HG03439 (cell line): ENCODE results near the gene PGLYRP4.
"Not testable (repeated sequence)": the region's sequence is repeated elsewhere in the genome, so short reads cannot be mapped to it uniquely, and the experiment has no call there.

Source experiments
- ATAC-seq: cut with Tn5 transposase; IDR thresholded peaks from one replicate; pipeline ENCODE4 v1.9.1; 2021; ENCODE audit warnings: mild to moderate bottlenecking, moderate library complexity; ENCODE audit not compliant: unreplicated experiment

The PGLYRP4 gene

DNA sequence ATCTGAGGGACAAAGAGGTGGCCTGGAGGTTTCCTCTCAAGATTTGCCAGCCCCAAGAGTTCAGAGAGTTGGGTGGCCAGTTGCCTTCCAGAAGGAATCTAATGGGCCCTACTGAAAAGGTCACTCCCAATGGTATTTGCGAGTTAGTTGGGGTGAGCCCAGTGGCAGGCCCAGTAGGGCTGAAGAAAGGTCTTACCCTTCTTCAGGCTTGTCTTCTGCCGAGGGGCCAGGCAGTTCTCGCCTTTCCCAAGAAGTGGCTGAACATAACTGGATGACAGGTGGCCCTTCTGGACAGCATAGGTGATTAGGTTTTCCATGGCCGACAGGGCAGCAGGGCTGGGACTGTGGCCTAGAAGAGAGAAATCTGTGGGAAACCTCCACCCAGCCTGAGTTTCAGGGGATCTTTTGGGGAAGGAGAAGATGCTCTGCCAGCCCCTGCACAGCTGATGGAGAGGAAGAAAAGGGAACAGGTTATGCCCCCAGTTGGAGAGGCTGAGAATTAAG lies 7.2 kb downstream of the PGLYRP4 start:
- ATAC-seq: no peak

DNA sequence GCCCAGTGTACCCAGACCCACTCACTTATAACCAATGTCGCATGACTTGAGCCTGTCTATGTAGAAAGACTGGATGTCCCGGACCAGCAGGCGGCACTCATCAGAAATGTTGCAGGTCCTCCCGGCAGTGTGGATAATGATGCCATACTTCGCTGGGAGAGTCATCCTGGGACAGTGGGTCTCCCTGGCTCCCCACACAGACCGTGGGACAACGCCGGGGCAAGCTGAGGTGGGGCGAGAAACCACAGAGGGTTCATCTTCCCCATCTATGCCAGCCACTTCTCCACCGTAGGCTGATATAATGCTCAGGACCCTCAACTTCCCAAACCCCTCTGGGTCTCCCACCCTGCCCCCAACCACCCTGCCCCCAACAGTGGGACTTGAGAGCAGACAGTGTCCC lies 8.3 kb downstream of the PGLYRP4 start:
- no peak for ATAC-seq

DNA sequence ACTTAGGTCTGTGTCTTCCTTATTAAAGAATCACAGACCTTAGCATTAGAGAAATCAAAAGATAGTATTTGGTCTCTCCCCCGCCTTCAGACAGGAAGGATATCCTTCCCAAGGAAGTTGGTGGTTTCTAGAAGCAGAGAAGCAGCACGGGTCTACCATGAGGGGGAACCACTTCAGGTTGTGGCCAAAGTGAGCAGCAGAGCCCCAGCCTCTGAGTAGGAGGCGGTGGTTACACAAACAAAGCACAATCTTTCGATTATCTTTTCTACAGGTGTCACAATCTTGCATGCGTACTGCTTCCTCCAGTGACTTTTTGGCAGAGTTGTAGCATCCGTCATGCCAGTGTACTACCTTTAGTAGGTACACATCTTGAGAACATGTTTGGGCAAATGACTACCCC lies 8.8 kb downstream of the PGLYRP4 start:
- no peak for ATAC-seq

DNA sequence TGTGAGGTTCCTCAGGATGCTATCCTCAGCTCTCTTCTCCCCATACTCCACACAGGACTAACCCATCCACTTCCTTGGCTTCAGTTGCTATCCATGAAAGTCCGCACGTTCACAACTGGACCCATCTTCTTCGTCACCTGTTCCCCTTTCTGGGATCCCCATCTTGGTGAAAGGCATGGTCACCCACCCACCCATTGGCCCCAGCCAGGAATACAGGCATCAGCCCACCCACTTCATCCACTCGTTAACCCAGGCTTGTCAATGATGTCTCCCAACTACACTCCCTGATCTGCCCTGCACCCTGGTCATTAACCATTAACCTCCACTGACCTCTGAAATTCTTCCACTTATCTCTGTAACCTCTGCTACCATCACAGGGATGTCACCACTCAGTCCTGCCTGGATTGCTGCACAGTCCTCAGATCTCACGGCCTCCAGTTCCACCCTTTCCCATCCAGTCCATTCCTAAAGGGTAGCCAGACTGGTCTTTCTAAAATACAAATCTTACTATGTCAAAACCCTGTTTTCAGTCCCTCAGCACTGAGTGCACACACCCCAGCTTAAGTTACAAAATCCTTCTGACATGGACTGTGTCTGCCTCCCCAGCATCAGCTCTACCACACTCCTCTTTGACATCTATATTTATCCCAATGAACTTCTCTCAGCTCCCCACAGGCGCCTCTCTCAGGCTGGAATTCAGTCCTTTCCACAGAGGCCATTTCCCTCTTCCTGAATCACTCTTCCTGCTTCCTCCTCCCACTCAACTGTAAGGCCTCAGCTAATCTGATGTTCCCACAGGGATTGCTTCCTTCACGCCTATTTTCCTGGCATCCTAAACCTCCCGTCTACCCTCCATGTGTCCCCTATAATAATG lies 10.4 kb downstream of the PGLYRP4 start:
- ATAC-seq: no peak

DNA sequence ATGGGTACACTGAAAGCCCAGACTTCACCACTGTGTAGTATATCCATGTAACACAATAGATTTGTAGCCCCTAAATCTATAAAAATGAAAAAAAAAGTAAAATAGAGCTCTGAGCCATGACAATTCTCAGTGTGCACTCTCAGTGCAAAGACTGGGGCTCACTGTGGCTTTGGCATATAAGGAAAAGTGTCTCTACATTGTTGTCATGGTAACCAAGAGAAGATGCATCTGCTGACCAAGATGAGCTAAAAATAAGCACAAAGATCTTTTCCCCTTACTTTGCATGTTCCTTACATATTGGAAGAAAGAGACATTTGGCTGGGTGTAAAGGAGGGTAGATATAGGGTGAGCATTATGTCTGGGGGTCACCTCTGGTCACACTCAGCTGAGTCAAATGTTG lies 12.0 kb downstream of the PGLYRP4 start:
- ATAC-seq: no peak

DNA sequence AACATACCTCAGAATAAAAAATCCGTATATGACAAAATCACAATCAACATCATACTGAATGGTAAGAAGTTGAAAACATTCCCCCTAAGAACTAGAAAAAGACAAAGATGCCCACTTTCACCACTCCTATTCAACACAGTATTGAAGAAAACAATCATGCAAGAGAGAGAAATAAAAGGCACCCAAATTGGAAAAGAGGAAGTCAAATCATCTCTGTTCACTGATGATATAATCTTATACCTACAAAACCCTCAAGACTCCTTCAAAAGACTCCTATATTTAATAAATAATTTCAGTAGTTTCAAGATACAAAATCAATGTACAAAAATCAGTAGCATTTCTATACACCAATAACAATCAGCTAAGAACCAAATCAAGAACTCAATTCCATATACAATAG lies 14.7 kb downstream of the PGLYRP4 start:
- ATAC-seq: no peak

DNA sequence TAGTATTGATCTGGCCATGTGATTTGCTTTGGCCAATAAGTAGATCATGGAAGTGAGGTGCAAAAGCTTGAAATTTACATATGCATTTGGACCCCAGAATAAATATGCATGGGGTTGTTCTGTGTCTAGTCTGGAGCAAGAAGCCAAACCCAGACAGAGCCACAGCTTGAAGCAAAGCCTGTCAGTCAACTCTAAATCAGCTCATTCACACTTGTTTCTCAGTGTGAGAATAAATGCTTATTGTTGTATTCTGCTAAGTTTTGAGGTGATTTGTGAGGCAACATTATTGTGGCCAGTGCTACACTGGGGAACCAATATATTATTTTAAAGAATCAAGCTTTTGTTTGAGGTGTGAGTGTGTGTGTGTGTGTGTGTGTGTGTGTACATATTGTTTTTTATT lies 23.7 kb downstream of the PGLYRP4 start:
- no peak for ATAC-seq

DNA sequence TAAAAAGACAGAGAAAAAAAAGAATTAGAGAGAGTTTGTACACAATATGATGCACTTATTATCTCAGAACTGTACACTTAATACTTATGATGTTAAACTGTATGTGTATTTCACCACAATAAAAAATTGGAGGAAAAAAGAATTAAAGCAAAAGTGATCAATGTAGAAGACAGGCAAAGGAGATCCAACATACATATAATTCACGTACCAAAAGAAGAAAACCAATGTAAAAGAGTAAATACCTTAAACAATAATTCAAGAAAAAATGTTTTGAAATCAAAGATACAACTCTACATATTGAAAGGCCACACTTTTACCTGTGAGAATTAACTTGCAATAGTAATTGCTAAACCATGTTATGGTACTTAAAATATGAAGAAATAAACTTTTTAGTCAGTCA lies 26.1 kb downstream of the PGLYRP4 start:
- ATAC-seq: no peak

DNA sequence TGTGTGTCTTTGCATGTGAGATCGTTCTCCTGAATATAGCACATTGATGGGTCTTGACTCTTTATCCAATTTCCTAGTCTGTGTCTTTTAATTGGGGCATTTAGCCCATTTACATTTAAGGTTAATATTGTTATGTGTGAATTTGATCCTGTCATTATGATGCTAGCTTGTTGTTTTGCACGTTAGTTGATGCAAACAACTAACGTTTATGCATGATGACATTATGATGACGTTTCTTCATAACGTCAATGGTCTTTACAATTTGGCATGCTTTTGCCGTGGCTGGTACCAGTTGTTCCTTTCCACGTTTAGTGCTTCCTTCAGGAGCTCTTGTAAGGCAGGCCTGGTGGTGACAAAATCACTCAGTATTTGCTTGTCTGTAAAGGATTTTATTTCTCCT lies 30.5 kb downstream of the PGLYRP4 start:
- ATAC-seq: not testable (repeated sequence)

DNA sequence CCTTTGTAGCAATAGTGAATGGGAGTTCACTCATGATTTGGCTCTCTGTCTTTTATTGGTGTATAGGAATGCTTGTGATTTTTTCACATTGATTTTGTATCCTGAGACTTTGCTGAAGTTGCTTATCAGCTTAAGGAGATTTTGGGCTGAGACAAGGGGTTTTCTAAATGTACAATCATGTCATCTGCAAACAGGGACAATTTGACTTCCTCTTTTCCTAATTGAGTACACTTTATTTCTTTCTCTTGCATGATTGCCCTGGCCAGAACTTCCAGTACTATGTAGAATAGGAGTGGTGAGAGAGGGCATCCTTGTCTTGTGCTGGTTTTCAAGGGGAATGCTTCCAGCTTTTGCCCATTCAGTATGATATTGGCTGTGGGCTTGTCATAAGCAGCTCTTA lies 32.6 kb downstream of the PGLYRP4 start:
- not testable (repeated sequence) for ATAC-seq

DNA sequence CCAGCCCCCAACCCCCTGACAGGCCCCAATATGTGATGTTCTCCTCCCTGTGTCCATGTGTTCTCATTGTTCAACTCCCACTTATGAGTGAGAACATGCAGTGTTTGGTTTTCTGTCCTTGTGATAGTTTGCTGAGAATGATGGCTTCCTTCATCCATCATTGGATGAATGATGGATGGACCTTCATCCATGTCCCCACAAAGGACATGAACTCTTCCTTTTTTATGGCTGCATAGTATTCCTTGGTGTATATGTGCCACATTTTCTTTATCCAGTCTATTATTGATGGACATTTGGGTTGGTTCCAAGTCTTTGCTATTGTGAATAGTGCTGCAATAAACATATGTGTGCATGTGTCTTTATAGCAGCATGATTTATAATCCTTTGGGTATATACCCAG lies 34.3 kb downstream of the PGLYRP4 start:
- not testable (repeated sequence) for ATAC-seq

DNA sequence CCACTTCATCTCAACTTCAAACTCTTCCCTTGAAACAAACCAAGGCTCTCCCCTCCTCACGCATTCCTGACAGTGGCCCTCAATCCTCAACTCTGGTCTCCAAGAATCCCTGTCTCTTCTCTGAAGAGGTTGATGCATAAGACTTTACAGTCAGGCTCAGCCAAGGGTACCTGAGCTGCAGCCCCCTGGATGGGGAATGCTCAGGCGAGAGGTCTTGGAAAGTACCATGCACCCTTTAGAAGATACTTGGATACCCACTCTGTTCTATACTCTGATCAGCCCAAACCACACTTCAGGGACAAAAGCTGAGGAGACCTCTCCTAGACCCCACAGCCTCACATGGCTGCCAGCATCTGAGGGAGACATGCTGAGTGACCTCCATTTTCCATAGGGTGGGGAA lies 35.4 kb downstream of the PGLYRP4 start:
- no peak for ATAC-seq

DNA sequence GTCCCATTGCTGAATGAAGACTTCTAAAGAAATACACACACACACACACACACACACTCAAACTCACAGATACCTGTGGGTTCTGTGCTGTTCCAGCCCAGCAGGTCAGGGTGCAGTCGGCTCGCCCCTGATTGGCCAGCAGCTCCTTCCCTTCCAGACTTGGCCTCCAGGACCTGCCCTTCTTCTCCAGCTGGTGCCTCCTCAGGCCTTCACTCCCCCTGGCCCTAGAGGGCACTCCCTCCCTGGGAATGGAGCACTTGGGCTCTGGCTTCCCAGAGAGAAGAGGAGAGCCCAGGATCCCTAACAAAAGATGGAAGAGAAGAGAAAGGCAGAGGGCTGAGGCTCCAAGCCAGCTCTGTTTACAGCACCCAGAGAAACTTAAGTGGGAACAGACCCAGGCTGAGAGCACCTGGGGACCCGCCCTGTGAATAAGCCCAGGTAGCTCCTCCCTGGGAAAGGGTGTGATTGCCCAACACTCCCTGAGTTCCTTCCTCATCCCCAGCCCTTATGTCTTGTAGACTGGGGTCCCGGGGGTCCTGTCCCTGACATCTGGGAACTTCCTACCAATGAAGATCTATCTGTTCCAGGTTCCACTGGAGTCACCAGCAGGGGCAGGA lies 36.0 kb downstream of the PGLYRP4 start, which contains the start of gene PGLYRP3:
Gene PGLYRP3 (minus strand): TSS at position 383 of the 617 bp plus-strand sequence. CDS start 2,287 bp downstream, outside the sequence.
- no peak for ATAC-seq

DNA sequence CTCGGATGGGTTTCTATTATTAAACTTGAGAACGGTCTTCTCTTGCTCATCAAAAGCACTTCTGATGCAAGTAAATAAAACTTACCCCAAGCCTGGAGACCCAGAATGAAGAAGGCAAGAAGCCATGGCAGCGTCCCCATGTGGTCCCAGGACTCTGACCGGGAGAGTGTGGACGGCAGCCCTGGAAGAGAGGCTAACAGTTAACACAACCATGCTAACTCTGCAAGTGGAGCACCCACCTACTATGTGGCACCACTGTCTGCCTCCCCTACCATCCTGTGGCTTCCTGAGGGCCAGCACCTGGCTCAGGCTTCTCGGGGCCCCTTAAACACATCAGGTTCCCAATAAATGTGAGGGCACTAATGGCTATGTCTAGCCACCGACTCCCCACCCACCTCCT lies 38.1 kb downstream of the PGLYRP4 start:
- no peak for ATAC-seq

DNA sequence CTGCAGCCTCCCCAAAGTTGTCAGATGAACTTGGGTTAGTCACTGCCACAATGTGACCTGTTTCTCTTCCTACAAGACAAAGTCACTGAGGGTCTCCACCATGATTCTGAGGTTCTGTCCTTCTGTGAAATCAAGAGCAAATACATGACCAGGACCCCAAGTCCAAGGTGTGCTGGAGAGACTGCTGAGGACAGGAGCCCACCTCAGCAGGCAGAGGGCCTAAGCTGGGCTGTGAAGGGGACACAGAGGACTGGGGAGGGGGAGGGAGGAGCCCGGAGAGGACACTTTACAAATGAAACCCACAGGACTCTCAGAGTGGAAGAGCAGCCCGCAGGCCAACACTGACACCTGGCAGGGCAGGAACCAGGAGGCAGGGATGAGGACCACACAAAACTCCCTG lies 39.2 kb downstream of the PGLYRP4 start:
- ATAC-seq: no peak

DNA sequence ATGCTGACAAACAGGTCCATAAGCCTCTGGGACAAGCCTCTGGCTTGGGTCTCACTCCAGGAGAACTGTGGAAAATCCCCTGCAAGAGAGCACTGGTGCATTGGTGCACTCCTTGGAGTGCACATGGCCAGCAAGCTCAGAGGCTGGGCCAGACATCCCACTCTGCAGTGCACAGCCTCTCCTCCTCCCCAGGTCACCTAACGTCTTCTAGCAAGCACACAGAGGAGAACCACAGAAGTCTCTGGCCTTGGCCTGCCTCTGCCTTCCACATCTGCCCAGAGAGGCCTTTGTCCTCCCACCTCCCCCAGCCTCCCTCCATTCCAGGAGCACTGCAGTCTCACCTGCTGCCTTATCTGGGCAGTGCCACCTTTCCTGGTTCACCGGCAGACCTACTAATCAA lies 40.1 kb downstream of the PGLYRP4 start:
- no peak for ATAC-seq

DNA sequence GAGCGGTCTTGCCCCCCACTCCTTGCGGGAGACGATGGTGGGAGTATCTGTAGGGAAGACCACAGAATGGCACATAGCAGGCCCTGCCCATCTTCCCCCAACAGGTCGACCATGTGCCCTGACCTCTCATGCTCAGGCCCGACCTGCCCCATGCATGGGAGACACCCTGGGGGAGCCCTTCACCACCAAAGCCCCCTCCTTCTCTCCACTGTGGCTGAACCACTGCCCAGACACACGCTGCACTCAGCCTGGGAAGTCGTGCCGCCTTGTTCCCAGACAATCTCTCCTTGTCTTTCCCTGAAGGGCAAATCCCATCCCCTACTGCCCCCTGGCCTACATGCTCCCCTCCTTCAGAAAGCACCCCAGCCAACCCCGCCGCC lies 41.4 kb downstream of the PGLYRP4 start:
- no peak for ATAC-seq

DNA sequence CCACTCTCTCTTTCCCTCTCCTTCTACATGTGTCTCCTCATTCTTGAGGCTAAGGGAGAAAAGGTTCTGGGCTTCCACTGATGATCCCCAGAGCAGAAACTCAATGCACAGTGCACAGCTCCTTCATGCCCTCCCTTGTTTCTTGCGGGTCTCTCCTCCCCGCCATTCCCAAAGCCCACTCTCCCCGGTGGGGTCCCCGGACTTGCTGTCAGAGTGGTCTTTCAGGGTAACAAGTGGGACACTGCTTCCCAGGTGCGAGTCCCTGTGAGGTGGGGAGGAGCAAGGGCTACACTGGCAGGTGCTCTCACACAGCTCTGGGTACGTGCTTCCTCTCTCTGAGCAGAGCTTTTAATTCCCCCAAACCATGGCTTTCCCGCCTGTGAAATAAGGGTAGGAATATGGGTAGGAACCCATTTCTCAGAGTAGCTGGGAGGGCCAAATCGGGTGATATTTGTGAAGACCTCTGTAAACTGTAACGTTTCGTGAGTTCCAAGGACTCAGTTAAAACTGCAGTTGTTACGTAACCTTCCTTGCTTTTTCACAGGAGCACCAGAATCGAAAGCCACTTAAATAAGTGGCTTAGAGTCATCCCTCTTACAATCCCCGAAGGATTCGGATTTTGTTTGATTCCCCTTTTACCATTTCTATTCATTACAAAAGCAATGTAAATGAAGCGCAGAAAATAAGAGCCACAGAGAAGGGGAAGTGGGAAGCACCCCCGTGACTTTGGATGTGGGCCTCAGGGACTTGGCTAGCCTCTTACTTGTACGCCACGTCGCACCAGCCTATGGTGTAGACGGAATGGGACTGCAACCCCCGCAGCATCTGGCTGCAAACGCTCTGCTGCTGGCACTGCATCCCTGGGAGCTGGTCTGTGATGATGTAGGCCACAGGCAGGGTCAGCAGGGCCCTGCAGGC lies 42.1 kb downstream of the PGLYRP4 start:
- ATAC-seq: no peak

DNA sequence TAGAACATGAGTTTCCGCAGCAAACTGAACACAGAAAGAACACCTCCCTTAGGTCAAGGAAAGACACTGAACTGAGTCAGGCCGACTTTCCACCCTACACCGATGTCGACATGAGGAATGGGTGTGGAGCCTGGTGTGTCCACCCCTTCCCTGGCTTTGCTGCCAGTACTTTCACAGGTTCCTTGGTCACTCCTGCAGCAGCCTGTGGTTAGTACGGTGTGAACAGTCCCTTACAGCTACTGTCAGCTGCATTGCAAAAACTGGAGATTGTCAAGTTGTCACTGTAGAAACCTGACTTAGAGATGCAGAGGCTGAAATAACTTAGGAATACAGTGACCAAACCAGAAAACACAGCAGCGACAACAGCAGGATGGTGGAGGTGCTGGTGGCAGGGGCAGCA lies 43.0 kb downstream of the PGLYRP4 start:
- ATAC-seq: no peak

DNA sequence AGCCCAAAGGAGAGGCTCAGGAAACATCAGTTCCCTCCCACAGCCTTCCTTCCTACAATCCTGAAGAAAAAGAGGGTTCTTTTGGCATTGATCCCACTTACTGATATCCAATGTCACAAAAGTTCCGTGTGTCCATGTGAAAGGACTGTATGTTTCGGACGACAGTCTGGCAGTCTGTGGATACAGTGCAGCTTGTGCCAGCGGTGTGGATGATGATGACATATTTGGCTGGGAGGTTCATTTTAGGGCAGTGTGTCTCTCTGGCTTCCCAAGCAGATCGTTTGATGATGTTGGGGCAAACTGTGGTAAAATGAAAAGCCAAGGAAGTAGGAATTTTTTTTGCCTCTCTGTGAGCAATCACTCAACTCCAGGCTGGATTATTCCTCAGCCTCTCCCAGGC lies 46.3 kb downstream of the PGLYRP4 start:
- no peak for ATAC-seq

DNA sequence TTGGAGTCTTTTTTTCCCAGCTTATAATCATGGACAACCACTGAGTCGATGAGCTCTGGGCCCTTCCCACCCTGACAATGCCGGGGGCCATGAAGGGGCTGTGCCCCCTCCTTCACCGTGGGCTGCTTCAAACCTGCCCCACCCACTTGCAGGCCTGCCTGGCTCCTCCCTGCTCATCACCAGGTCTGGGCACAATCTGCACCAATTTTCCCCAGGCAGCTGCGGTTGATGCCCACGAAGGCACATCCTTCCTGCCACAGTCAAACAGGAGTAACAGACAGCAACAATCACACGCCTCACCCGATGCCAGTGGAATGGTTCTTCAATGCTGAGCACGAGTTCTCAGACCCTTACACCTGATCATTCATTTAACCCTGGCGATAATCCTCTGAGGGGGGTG lies 54.8 kb downstream of the PGLYRP4 start:
- no peak for ATAC-seq
